Measurements from ENCODE around the gene ARFGAP1.
"Not testable (repeated sequence)": the region's sequence is repeated elsewhere in the genome, so short reads cannot be mapped to it uniquely, and the experiment has no call there.

ARFGAP1 gene

GRCh38 chr20:63240004-63240403, 32.6 kb upstream of the ARFGAP1 start:
- no peak for DNase-seq (ENCODE audit: low read depth in 2 of 2)

- DNase-seq (ENCODE audit: low read depth in 2 of 2) = no peak
These were observed 31.3 kb upstream of the ARFGAP1 start for GRCh38 chr20:63241272-63241671.

- DNase-seq (ENCODE audit: low read depth in 2 of 2) = no peak
These were observed 29.9 kb upstream of the ARFGAP1 start for GRCh38 chr20:63242736-63243135.

- no peak for DNase-seq (ENCODE audit: low read depth in 2 of 2)
These were observed 28.9 kb upstream of the ARFGAP1 start for GRCh38 chr20:63243604-63244247.

- no peak for DNase-seq (ENCODE audit: low read depth in 2 of 2)
These were observed 28.1 kb upstream of the ARFGAP1 start for GRCh38 chr20:63244468-63244867.

- DNase-seq (ENCODE audit: low read depth in 2 of 2) = no peak
These were observed 25.9 kb upstream of the ARFGAP1 start for GRCh38 chr20:63246490-63247288.

GRCh38 chr20:63247671-63248228, 24.9 kb upstream of the ARFGAP1 start:
- no peak for DNase-seq (ENCODE audit: low read depth in 2 of 2)

- DNase-seq (ENCODE audit: low read depth in 2 of 2) = no peak
These were observed 23.6 kb upstream of the ARFGAP1 start for GRCh38 chr20:63248835-63249591.

- DNase-seq (ENCODE audit: low read depth in 2 of 2) = no peak
These were observed 22.7 kb upstream of the ARFGAP1 start for GRCh38 chr20:63249891-63250290.

- not testable (repeated sequence) for DNase-seq (ENCODE audit: low read depth in 2 of 2)
These were observed 21.3 kb upstream of the ARFGAP1 start for GRCh38 chr20:63251350-63251749.

- DNase-seq (ENCODE audit: low read depth in 2 of 2) = no peak
These were observed 20.3 kb upstream of the ARFGAP1 start for GRCh38 chr20:63252284-63252711.

GRCh38 chr20:63253065-63253437, 19.6 kb upstream of the ARFGAP1 start:
- no peak for DNase-seq (ENCODE audit: low read depth in 2 of 2)

GRCh38 chr20:63253438-63254231, 19.0 kb upstream of the ARFGAP1 start:
- DNase-seq (ENCODE audit: low read depth in 2 of 2) = no peak

- DNase-seq (ENCODE audit: low read depth in 2 of 2) = no peak
These were observed 18.4 kb upstream of the ARFGAP1 start, which contains the start of gene NKAIN4 for GRCh38 chr20:63254232-63254605. Gene NKAIN4 (minus strand): TSS chr20:63254463. CDS start chr20:63254450, 13 bp downstream.

GRCh38 chr20:63254606-63255384, 17.8 kb upstream of the ARFGAP1 start:
- no peak for DNase-seq (ENCODE audit: low read depth in 2 of 2)

- DNase-seq (ENCODE audit: low read depth in 2 of 2) = no peak
These were observed 16.5 kb upstream of the ARFGAP1 start for GRCh38 chr20:63255931-63256704.

- no peak for DNase-seq (ENCODE audit: low read depth in 2 of 2)
These were observed 15.7 kb upstream of the ARFGAP1 start for GRCh38 chr20:63256954-63257353.

- DNase-seq (ENCODE audit: low read depth in 2 of 2) = no peak
These were observed 15.0 kb upstream of the ARFGAP1 start for GRCh38 chr20:63257629-63258028.

- DNase-seq (ENCODE audit: low read depth in 2 of 2) = no peak
These were observed 13.8 kb upstream of the ARFGAP1 start for GRCh38 chr20:63258781-63259180.

Data from activated CD8-positive, alpha-beta memory T cell treated with anti-CD3 and anti-CD28 coated beads for 4 hours (primary cell).